Measurements from ENCODE around the gene HM13. TPM values are rescaled to one million over a fixed set of nuclear protein-coding genes. Genes with fewer than 3 reads are reported as not detected.
"Not testable (repeated sequence)": the region's sequence is repeated elsewhere in the genome, so short reads cannot be mapped to it uniquely, and the experiment has no call there.

HM13 gene
- total and polyA plus RNA-seq, 9 of the 15 experiments (the other 6 are each of a cell fraction or from before 2014, with no cell fraction given) = 7.7 to 136 (median 74.5) TPM

GRCh38 chr20:31596412-31596715 lies 82.1 kb downstream of the HM13 start:
- H3K27me3 ChIP-seq (ENCODE audit: control insufficient read depth in 2 of 2, insufficient read depth in 2 of 2, low read length in 2 of 2); H3K9me3 ChIP-seq (replicated peaks; ENCODE audit: control insufficient read depth, insufficient read depth, low read depth, low read length); ATAC-seq; intact Hi-C loops (cut with micrococcal nuclease); H3K9me1 ChIP-seq (ENCODE audit: control insufficient read depth, insufficient read depth, low read length); H3K4me3 ChIP-seq; H4K20me1 ChIP-seq (replicated peaks; ENCODE audit: control insufficient read depth, insufficient read depth, low read length); DNase-seq (ENCODE audit: extremely low read depth in 1 of 4, low spot score in 3 of 4); BruUV-seq (replicated peaks); H3K36me3 ChIP-seq (ENCODE audit: control insufficient read depth, insufficient read depth, low read length); FAIRE-seq; H3K4me2 ChIP-seq (ENCODE audit: insufficient read depth, low read length); CTCF ChIA-PET (ENCODE audit: low intra/inter-chr PET ratio); H3K79me2 ChIP-seq (ENCODE audit: control insufficient read depth, insufficient read depth, low read length): not testable (repeated sequence)
- WGBS (ENCODE audit: insufficient coverage, low coverage, missing lambda C conversion rate) = 81% methylated on average over 3 of the region's 4 CpGs
- in situ Hi-C loops (cut with MboI) = loop anchor here (25.0 kb wide), 1 partner anchor 1041 kb away; no protein-coding TSS in a partner anchor
- POLR2A ChIA-PET = interaction anchor here (0.9 to 2.4 kb wide), 3 partner anchors 9 to 23 kb away, joined by 4 to 17 read pairs (median 5); partner anchors contain the start of gene ID1
- Histone ChIP-seq H3K9ac (ENCODE audit: insufficient read depth in 1 of 2, low read depth in 2 of 2, low read length in 2 of 2) (peak overlapping the region; percentile 36 to 85; a peak in 3 of 4 replicates), H3K27ac (ENCODE audit: extremely low read depth, low read depth, low read length) (peak overlapping the region; percentile 47; the same call in 2 of the 3 replicates), H3K4me1 (replicated peaks in 1 of 2; ENCODE audit: control insufficient read depth in 2 of 2, insufficient read depth in 2 of 2, low read length in 2 of 2) (peaks cover 19 to 27% of the 10 kb centered on the region in 2 experiments; a peak in 4 of 5 replicates), H2AFZ (ENCODE audit: low read depth, low read length) (peak overlapping the region; percentile 80)
- TF ChIP-seq ZNF384 (IDR thresholded peaks at IDR 0.05; ENCODE audit: low read depth, low read length) = peak; percentile 59; the same call in 1 of the 2 replicates

- CTCF ChIA-PET (ENCODE audit: low intra/inter-chr PET ratio) = no interaction called here
- ATAC-seq = no peak
- Histone ChIP-seq H3K4me1 (replicated peaks in 1 of 2; ENCODE audit: control insufficient read depth in 2 of 2, insufficient read depth in 2 of 2, low read length in 2 of 2) (peaks cover 17 to 25% of the 10 kb centered on the region in 2 experiments; a peak in 4 of 5 replicates), H3K9me3 (replicated peaks; ENCODE audit: control insufficient read depth, insufficient read depth, low read depth, low read length) (no peaks in the 10 kb centered on the region), H3K27me3 (ENCODE audit: control insufficient read depth in 2 of 2, insufficient read depth in 2 of 2, low read length in 2 of 2) (no peaks in the 10 kb centered on the region), H3K4me3 (no peak overlapping the region), H3K27ac (ENCODE audit: extremely low read depth, low read depth, low read length) (0 out of 3 replicates have a peak overlapping the region, but pooled peaks have one; percentile 44), H4K20me1 (replicated peaks; ENCODE audit: control insufficient read depth, insufficient read depth, low read length) (no peaks in the 10 kb centered on the region), H3K9me1 (ENCODE audit: control insufficient read depth, insufficient read depth, low read length) (no peaks in the 10 kb centered on the region), H2AFZ (ENCODE audit: low read depth, low read length) (peak overlapping the region; percentile 63; the same call in 1 of the 2 replicates), H3K9ac (ENCODE audit: insufficient read depth in 1 of 2, low read depth in 2 of 2, low read length in 2 of 2) (no peak overlapping the region), H3K79me2 (ENCODE audit: control insufficient read depth, insufficient read depth, low read length) (no peaks in the 10 kb centered on the region; the same call in 2 of the 3 replicates), H3K36me3 (ENCODE audit: control insufficient read depth, insufficient read depth, low read length) (no peaks in the 10 kb centered on the region), H3K4me2 (ENCODE audit: insufficient read depth, low read length) (no peak overlapping the region)
- in situ Hi-C loops (cut with MboI) (loop anchor here (25.0 kb wide), 1 partner anchor 1040 kb away; no protein-coding TSS in a partner anchor), intact Hi-C loops (cut with micrococcal nuclease) (no loop called here)
- POLR2A ChIA-PET = interaction anchor here (2.4 kb wide), 1 partner anchor 9 kb away, joined by 17 read pairs; the partner anchor contains the start of gene ID1
- BruUV-seq (replicated peaks) = no TSS peak
- WGBS (ENCODE audit: insufficient coverage, low coverage, missing lambda C conversion rate) = 64% methylated on average over 4 of the region's 4 CpGs
- DNase-seq (ENCODE audit: extremely low read depth in 1 of 4, low spot score in 3 of 4) = no peak
- FAIRE-seq = no peak
- no peak for TF ChIP-seq VEZF1 (CRISPR knock-in tag; IDR thresholded peaks at IDR 0.05)
- TF ChIP-seq CHD4 (IDR thresholded peaks at IDR 0.05; ENCODE audit: insufficient read depth, insufficient replicate concordance, low read depth, low read length, poor library complexity, severe bottlenecking) = peak; percentile 81
- TF ChIP-seq RBM25 (IDR thresholded peaks at IDR 0.05; ENCODE audit: low read depth, low read length, severe bottlenecking) = peak; percentile 96
- peak in 1 of 2 experiments; percentile 12; a peak in 1 of 4 replicates for TF ChIP-seq HDAC1 (IDR thresholded peaks at IDR 0.05)
- no peak for TF ChIP-seq RB1 (IDR thresholded peaks at IDR 0.05; ENCODE audit: low read depth)
- TF ChIP-seq XRCC5 (IDR thresholded peaks at IDR 0.05; ENCODE audit: low read depth, low read length) = no peak
- no peak for TF ChIP-seq GATAD2A (IDR thresholded peaks at IDR 0.05)
- TF ChIP-seq ARID3B (CRISPR knock-in tag; IDR thresholded peaks at IDR 0.05; ENCODE audit: borderline replicate concordance) = no peak
- no peak for TF ChIP-seq FOSL1 (tag; conservative IDR thresholded peaks at IDR 0.05)
Measured at GRCh38 chr20:31596831-31597480, 82.7 kb downstream of the HM13 start.
